Kidney (tissue), 14 donors: ENCODE measurements around the gene MYO16. TPM values are rescaled to one million over a fixed set of nuclear protein-coding genes. Genes with fewer than 3 reads are reported as not detected.

ENCODE experiments used
- DNase-seq, 5 donors: peaks; one replicate each; pipeline ENCODE4 v3.0.0-alpha.2; 2013 to 2020
- FAIRE-seq: peaks from 2 replicates; lab custom pipeline; 2012; peaks lifted over from hg19 to GRCh38; lab: Jason Lieb, UNC
- H3K27ac ChIP-seq, 2 donors: one replicate each; pipeline ENCODE4 v1.7.0; 2013; ENCODE audit warnings: low read depth in 2 of 2, low read length in 2 of 2, inconsistent platforms in 1 of 2
- H3K27me3 ChIP-seq: one replicate; pipeline ENCODE4 v1.7.1; 2013; ENCODE audit warnings: low read length, inconsistent platforms; ENCODE audit not compliant: control insufficient read depth, insufficient read depth
- H3K36me3 ChIP-seq, 3 donors: one replicate each; pipeline versions ENCODE4 v1.7.0 to v1.7.1; 2013; ENCODE audit warnings: low read length in 3 of 3, control low read depth in 1 of 3, inconsistent platforms in 1 of 3; ENCODE audit not compliant: insufficient read depth in 3 of 3, control insufficient read depth in 2 of 3
- H3K4me1 ChIP-seq, 3 donors: one replicate each; pipeline versions ENCODE4 v1.7.0 to v1.7.1; 2013; ENCODE audit warnings: low read length in 3 of 3, inconsistent platforms in 1 of 3, low read depth in 1 of 3; ENCODE audit not compliant: control insufficient read depth in 2 of 3, insufficient read depth in 2 of 3
- H3K4me3 ChIP-seq, 3 donors: one replicate each; pipeline versions ENCODE4 v1.7.0 to v1.8.1; 2013; ENCODE audit warnings: low read length in 3 of 3, control low read depth in 1 of 3, inconsistent platforms in 1 of 3
- H3K9ac ChIP-seq, 3 donors: one replicate each; pipeline versions ENCODE4 v1.7.0 to v1.7.1; 2013; ENCODE audit warnings: low read length in 3 of 3, control low read depth in 1 of 3, inconsistent platforms in 1 of 3
- H3K9me3 ChIP-seq, 3 donors: one replicate each; pipeline versions ENCODE4 v1.7.0 to v1.7.1; 2013; ENCODE audit warnings: low read length in 3 of 3, control low read depth in 1 of 3, inconsistent platforms in 1 of 3; ENCODE audit not compliant: control insufficient read depth in 2 of 3, insufficient read depth in 1 of 3
- CTCF ChIP-seq: IDR thresholded peaks from 3 replicates; pipeline ENCODE4 v1.5.1; 2012; ENCODE audit warnings: mild to moderate bottlenecking, moderate library complexity, borderline replicate concordance; ENCODE audit not compliant: insufficient read depth; ENCODE audit errors: extremely low read depth
- intact Hi-C: fragments of 100-400 bp; cut with DNase I; formaldehyde crosslinking; loops from one replicate; pipeline ENCODE4 v1.11.1; 2022
- polyA plus RNA-seq: library from polyadenylated mRNA; stranded (reverse); fragments of 350-450 nt; fragmentation: Illumina TruSeq; extraction: RNeasy Lipid Tissue Mini Kit (QIAGEN cat#74804); gene quantifications from one replicate; pipeline ENCODE4 v1.2.3, GENCODE V29; 2014; ENCODE audit warnings: low read depth, low replicate concordance; ENCODE audit not compliant: insufficient read depth
- total RNA-seq: library from RNA; stranded (reverse); fragmentation: NEBNext Ultra II Directional; extraction: Animal tissue kit (Norgen Biotek cat#: 25700); gene quantifications from one replicate; pipeline ENCODE4 v1.2.1, GENCODE V29; 2021
- donor health status: control.
- donor health status: control.
- donor health status: control.
- donor health status: control.
- donor health status: control.
- donor health status: DM: yes; HTN: yes; CAD: no.
- donor health status: Normal renal cell carcinoma (clear cell type).

Gene MYO16
- total and polyA plus RNA-seq, 2 donors from 2014 or later: 0.22 to 0.43 TPM

- no peaks in the 10 kb centered on the region for H3K4me1 ChIP-seq
- H3K27ac ChIP-seq: no peak overlapping the region
- FAIRE-seq (no peak), DNase-seq (no peak)
- no peak overlapping the region for H3K9ac ChIP-seq
- TF ChIP-seq CTCF: no peak
- intact Hi-C loops: no loop called here
- no peaks in the 10 kb centered on the region for H3K9me3 ChIP-seq
- no peaks in the 10 kb centered on the region for H3K27me3 ChIP-seq
- H3K4me3 ChIP-seq: no peak overlapping the region
- no peaks in the 10 kb centered on the region for H3K36me3 ChIP-seq
Observed at GRCh38 chr13:108889324-108889984, 260.0 kb downstream of the MYO16 start.

GRCh38 chr13:108895220-108895704 is 265.9 kb downstream of the MYO16 start:
- Histone ChIP-seq H3K9me3 (no peaks in the 10 kb centered on the region), H3K27me3 (no peaks in the 10 kb centered on the region), H3K36me3 (no peaks in the 10 kb centered on the region), H3K9ac (no peak overlapping the region), H3K4me1 (no peaks in the 10 kb centered on the region), H3K27ac (no peak overlapping the region), H3K4me3 (no peak overlapping the region)
- intact Hi-C loops: loop anchor here (10.0 kb wide), 1 partner anchor 660 kb away; no protein-coding TSS in a partner anchor
- DNase-seq (peak in 2 of 5 donors; percentile 69 to 76), FAIRE-seq (peak; percentile 96)
- peak; percentile 43 for TF ChIP-seq CTCF

GRCh38 chr13:108897955-108898354 is 268.5 kb downstream of the MYO16 start:
- no peak overlapping the region for H3K27ac ChIP-seq
- no peak overlapping the region for H3K9ac ChIP-seq
- H3K27me3 ChIP-seq: no peaks in the 10 kb centered on the region
- H3K36me3 ChIP-seq: no peaks in the 10 kb centered on the region
- no peak overlapping the region for H3K4me3 ChIP-seq
- no peak for TF ChIP-seq CTCF
- intact Hi-C loops: loop anchor here (10.0 kb wide), 1 partner anchor 663 kb away; no protein-coding TSS in a partner anchor
- no peak for DNase-seq
- H3K9me3 ChIP-seq: no peaks in the 10 kb centered on the region
- no peaks in the 10 kb centered on the region for H3K4me1 ChIP-seq
- no peak for FAIRE-seq
